Neuronal stem cell (in vitro differentiated cells): Measurements from ENCODE around the gene CHD2.

ENCODE experiments used
- DNase-seq: peaks from one replicate; pipeline ENCODE4 v3.0.0-alpha.2; 2013; ENCODE audit warnings: low spot score
- H2AFZ ChIP-seq: one replicate; pipeline ENCODE4 v1.6.1; 2013; ENCODE audit warnings: mild to moderate bottlenecking, low read length, inconsistent platforms
- H2AK5ac ChIP-seq: 2 replicates; pipeline ENCODE4 v1.6.1; 2013; ENCODE audit warnings: low read depth, mild to moderate bottlenecking, inconsistent platforms, low read length, moderate library complexity, mixed read lengths
- H2BK120ac ChIP-seq: 2 replicates; pipeline ENCODE4 v1.6.1; 2013; ENCODE audit warnings: low read depth, mild to moderate bottlenecking, inconsistent platforms, low read length, moderate library complexity, mixed read lengths
- H2BK12ac ChIP-seq: one replicate; pipeline ENCODE4 v1.6.1; 2013; ENCODE audit warnings: low read length, inconsistent platforms
- H2BK15ac ChIP-seq: 2 replicates; pipeline ENCODE4 v1.6.1; 2013; ENCODE audit warnings: mild to moderate bottlenecking, low read length, inconsistent platforms, mixed read lengths
- H2BK5ac ChIP-seq: one replicate; pipeline ENCODE4 v1.6.1; 2013; ENCODE audit warnings: inconsistent platforms, mild to moderate bottlenecking, low read length, moderate library complexity
- H3K14ac ChIP-seq: one replicate; pipeline ENCODE4 v1.6.1; 2013; ENCODE audit warnings: low read length, inconsistent platforms
- H3K18ac ChIP-seq: 2 replicates; pipeline ENCODE4 v1.6.1; 2013; ENCODE audit warnings: low read length, inconsistent platforms
- H3K23ac ChIP-seq: 2 replicates; pipeline ENCODE4 v1.6.1; 2013; ENCODE audit warnings: low read depth, mild to moderate bottlenecking, mixed read lengths, low read length, inconsistent platforms; ENCODE audit not compliant: poor library complexity
- H3K27ac ChIP-seq: replicated peaks from 3 replicates; pipeline ENCODE4 v1.5.1; 2013; ENCODE audit warnings: low read length, inconsistent platforms
- H3K27me3 ChIP-seq, 3 experiments: 2 replicates each; pipeline ENCODE4 v1.6.1; 2013; ENCODE audit warnings: low read length in 3 of 3, mild to moderate bottlenecking in 2 of 3, inconsistent platforms in 1 of 3, low read depth in 1 of 3, mixed read lengths in 1 of 3, moderate library complexity in 1 of 3; ENCODE audit not compliant: control insufficient read depth in 3 of 3, insufficient read depth in 3 of 3
- H3K36me3 ChIP-seq, 2 donors: replicated peaks in 1 of 2; 2 replicates each; pipeline ENCODE4 v1.6.1; 2013; ENCODE audit warnings: low read length in 2 of 2; ENCODE audit not compliant: control insufficient read depth in 2 of 2, insufficient read depth in 2 of 2
- H3K4ac ChIP-seq: 2 replicates; pipeline ENCODE4 v1.6.1; 2013; ENCODE audit warnings: inconsistent platforms, mild to moderate bottlenecking, low read length, moderate library complexity
- H3K4me1 ChIP-seq, 2 donors: 1 replicate in 1 of 2; 2 replicates in 1 of 2; pipeline ENCODE4 v1.6.1; 2013; ENCODE audit warnings: low read length in 2 of 2, low read depth in 1 of 2; ENCODE audit not compliant: control insufficient read depth in 2 of 2, insufficient read depth in 1 of 2
- H3K4me2 ChIP-seq: one replicate; pipeline ENCODE4 v1.6.1; 2013; ENCODE audit warnings: mild to moderate bottlenecking, low read length, inconsistent platforms; ENCODE audit not compliant: insufficient read depth, poor library complexity, severe bottlenecking
- H3K4me3 ChIP-seq, 2 donors: 2 replicates each; pipeline ENCODE4 v1.5.1; 2013; ENCODE audit warnings: low read length in 2 of 2, mild to moderate bottlenecking in 2 of 2, inconsistent platforms in 1 of 2, moderate library complexity in 1 of 2
- H3K79me1 ChIP-seq: one replicate; pipeline ENCODE4 v1.6.1; 2013; ENCODE audit warnings: low read depth, mild to moderate bottlenecking, inconsistent platforms, low read length, moderate library complexity
- H3K9ac ChIP-seq: one replicate; pipeline ENCODE4 v1.6.1; 2013; ENCODE audit warnings: mild to moderate bottlenecking, low read depth, low read length, inconsistent platforms; ENCODE audit not compliant: poor library complexity
- H3K9me3 ChIP-seq, 2 donors: replicated peaks in 1 of 2; 2 replicates each; pipeline versions ENCODE3 to v1.6.1; 2013; ENCODE audit warnings: low read length in 2 of 2, mild to moderate bottlenecking in 2 of 2, inconsistent platforms in 1 of 2, low read depth in 1 of 2, mixed read lengths in 1 of 2, moderate library complexity in 1 of 2; ENCODE audit not compliant: control insufficient read depth in 2 of 2, insufficient read depth in 1 of 2
- H4K8ac ChIP-seq: one replicate; pipeline ENCODE4 v1.6.1; 2013; ENCODE audit warnings: low read depth, mild to moderate bottlenecking, inconsistent platforms, low read length, moderate library complexity
- H4K91ac ChIP-seq: one replicate; pipeline ENCODE4 v1.6.1; 2013; ENCODE audit warnings: low read length, low read depth, mild to moderate bottlenecking, inconsistent platforms; ENCODE audit not compliant: poor library complexity
- WGBS, 2 donors: extraction: QIAGEN DNeasy Blood & Tissue Kit; methylation state at CpG; one replicate each; pipeline ENCODE4 v1.1.7; 2013; ENCODE audit warnings: missing lambda C conversion rate in 2 of 2, mixed read lengths in 1 of 2; ENCODE audit not compliant: insufficient read length in 2 of 2, insufficient replicate concordance in 1 of 2; ENCODE audit errors: extremely low coverage in 2 of 2; 5-methylcytosine and 5-hydroxymethylcytosine counted together

Gene CHD2

DNA sequence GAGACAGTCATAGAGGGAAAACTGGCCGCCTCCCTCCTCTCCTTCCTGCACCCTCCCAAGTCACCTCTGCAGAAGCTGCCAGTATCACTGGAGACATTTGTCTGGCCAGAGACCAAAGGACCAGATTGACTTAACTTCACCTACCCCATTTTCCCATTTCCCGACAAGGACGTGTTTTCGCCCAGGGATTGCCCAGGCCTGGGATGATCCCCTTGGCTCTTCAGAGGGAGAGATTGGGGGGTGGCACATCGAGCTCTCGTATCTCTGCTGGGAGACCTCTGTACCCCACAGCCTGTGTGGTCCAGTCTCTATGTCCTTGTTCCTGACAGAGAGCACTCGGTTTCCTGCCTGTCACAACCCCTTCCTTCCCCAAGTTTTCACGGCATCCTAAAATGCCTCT, 157.5 kb downstream of the CHD2 start:
- no peaks in the 10 kb centered on the region for H3K9me3 ChIP-seq
- no peak overlapping the region for H2BK15ac ChIP-seq
- no peak overlapping the region for H3K9ac ChIP-seq
- no peak overlapping the region for H3K4me2 ChIP-seq
- peaks cover 23 to 52% of the 10 kb centered on the region in 2 donors for H3K4me1 ChIP-seq
- DNase-seq: no peak
- peaks cover 38% of the 10 kb centered on the region for H3K79me1 ChIP-seq
- no CpG with 5 or more reads among the region's 8 CpGs for WGBS, 2 donors
- H2AFZ ChIP-seq: no peak overlapping the region
- no peak overlapping the region for H2BK5ac ChIP-seq
- peaks cover 63 to 90% of the 10 kb centered on the region in 2 donors for H3K36me3 ChIP-seq
- no peak overlapping the region for H3K4ac ChIP-seq
- H3K23ac ChIP-seq: peak overlapping the region; percentile 35
- H3K27me3 ChIP-seq: no peaks in the 10 kb centered on the region
- H3K18ac ChIP-seq: no peak overlapping the region
- no peak overlapping the region for H3K4me3 ChIP-seq
- no peak overlapping the region for H4K91ac ChIP-seq
- H3K27ac ChIP-seq: peak overlapping the region; percentile 18
- no peak overlapping the region for H3K14ac ChIP-seq
- H2BK12ac ChIP-seq: no peak overlapping the region
- no peak overlapping the region for H4K8ac ChIP-seq
- no peak overlapping the region for H2AK5ac ChIP-seq
- no peak overlapping the region for H2BK120ac ChIP-seq

DNA sequence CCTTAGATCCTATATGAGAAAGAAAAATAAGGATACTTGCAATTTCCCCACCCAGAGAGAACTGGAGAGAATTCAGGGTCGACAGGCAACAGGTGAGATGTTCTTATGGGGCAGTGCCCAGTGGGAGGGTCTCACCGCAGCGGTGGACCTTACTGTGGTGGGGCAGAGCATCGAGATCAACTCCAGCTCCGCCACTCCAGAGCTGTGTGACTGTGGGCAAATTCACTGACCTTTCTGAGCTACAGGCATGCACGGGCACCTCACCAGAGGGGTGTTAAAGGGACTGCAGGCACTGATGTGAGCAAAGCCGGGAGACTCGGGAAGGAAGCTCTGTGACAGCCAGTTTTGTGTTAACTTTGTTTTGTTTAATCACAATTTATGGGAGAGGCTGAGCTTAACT, 158.0 kb downstream of the CHD2 start:
- H2AFZ ChIP-seq: no peak overlapping the region
- H2AK5ac ChIP-seq: no peak overlapping the region
- peaks cover 33% of the 10 kb centered on the region for H3K79me1 ChIP-seq
- no peak overlapping the region for H2BK5ac ChIP-seq
- H3K4me2 ChIP-seq: no peak overlapping the region
- H3K4ac ChIP-seq: no peak overlapping the region
- H3K23ac ChIP-seq: no peak overlapping the region
- no peak overlapping the region for H2BK15ac ChIP-seq
- WGBS, 2 donors: no CpG with 5 or more reads among the region's 8 CpGs
- peaks cover 27 to 54% of the 10 kb centered on the region in 2 donors for H3K4me1 ChIP-seq
- H3K27me3 ChIP-seq: no peaks in the 10 kb centered on the region
- no peak overlapping the region for H3K4me3 ChIP-seq
- no peaks in the 10 kb centered on the region for H3K9me3 ChIP-seq
- H2BK120ac ChIP-seq: no peak overlapping the region
- H4K8ac ChIP-seq: no peak overlapping the region
- no peak overlapping the region for H3K27ac ChIP-seq
- no peak overlapping the region for H4K91ac ChIP-seq
- no peak overlapping the region for H3K9ac ChIP-seq
- H3K14ac ChIP-seq: no peak overlapping the region
- DNase-seq: no peak
- H2BK12ac ChIP-seq: no peak overlapping the region
- no peak overlapping the region for H3K18ac ChIP-seq
- H3K36me3 ChIP-seq: peaks cover 58 to 88% of the 10 kb centered on the region in 2 donors

DNA sequence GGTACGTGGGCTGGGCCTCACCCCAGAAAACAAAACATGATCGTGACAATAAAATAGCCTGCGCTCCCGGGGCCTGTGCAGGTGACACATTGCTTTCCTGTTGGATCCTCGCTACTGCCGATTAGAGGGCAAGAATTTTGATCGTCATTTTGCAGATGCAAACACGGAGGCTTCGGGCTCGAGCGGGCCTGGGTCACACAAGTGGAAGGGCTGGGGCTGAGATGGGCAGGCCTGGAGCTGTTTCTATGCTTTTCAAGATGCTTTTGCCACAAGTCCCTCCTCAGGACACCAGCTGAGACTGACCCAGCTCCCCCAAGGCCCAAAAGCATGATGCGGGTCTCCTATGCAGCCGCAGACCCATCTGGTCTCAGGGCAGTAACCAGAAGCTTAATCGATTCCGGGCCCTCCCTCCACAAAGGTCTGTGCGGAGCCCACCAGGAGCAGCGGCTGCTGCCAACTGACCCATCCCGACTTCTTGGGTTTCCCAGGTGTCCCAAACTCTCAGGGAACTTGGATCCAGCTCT, 158.8 kb downstream of the CHD2 start:
- no peak overlapping the region for H3K9ac ChIP-seq
- H3K18ac ChIP-seq: no peak overlapping the region
- H3K14ac ChIP-seq: no peak overlapping the region
- H2BK12ac ChIP-seq: no peak overlapping the region
- no peak overlapping the region for H4K91ac ChIP-seq
- no CpG with 5 or more reads among the region's 18 CpGs for WGBS, 2 donors
- H2BK120ac ChIP-seq: no peak overlapping the region
- peaks cover 57 to 88% of the 10 kb centered on the region in 2 donors for H3K36me3 ChIP-seq
- H4K8ac ChIP-seq: no peak overlapping the region
- no peak overlapping the region for H2AK5ac ChIP-seq
- DNase-seq: no peak
- H2AFZ ChIP-seq: no peak overlapping the region
- H3K27me3 ChIP-seq: no peaks in the 10 kb centered on the region
- no peak overlapping the region for H3K23ac ChIP-seq
- H3K4ac ChIP-seq: no peak overlapping the region
- no peak overlapping the region for H3K27ac ChIP-seq
- H3K4me3 ChIP-seq: no peak overlapping the region
- no peak overlapping the region for H2BK15ac ChIP-seq
- H2BK5ac ChIP-seq: no peak overlapping the region
- no peak overlapping the region for H3K4me2 ChIP-seq
- peaks cover 34 to 60% of the 10 kb centered on the region in 2 donors for H3K4me1 ChIP-seq
- peaks cover 31% of the 10 kb centered on the region for H3K79me1 ChIP-seq
- no peaks in the 10 kb centered on the region for H3K9me3 ChIP-seq

DNA sequence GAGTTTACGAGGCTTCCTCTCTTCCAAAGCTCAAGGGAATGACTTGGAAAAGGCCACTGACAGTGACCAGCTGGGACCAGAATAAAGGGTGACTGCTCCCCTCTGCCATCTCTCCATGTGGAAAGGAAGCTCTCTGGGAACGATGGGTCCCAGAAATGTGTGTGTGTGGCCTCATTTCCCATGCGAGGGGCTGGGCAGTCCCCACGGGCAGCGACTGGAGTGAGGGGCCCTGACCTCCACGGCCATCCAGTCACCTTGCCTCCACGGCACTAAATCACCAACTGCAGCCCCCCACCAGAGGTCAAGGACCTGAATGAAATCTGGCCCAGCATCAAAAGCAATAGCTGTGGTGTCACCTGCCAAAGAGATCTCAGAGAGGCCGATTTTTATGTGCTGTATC, 159.3 kb downstream of the CHD2 start:
- H3K27me3 ChIP-seq: no peaks in the 10 kb centered on the region
- no peak overlapping the region for H3K27ac ChIP-seq
- no peak for DNase-seq
- no peak overlapping the region for H2BK5ac ChIP-seq
- WGBS, 2 donors: no CpG with 5 or more reads among the region's 8 CpGs
- H2AK5ac ChIP-seq: no peak overlapping the region
- no peak overlapping the region for H4K91ac ChIP-seq
- H3K4ac ChIP-seq: no peak overlapping the region
- no peak overlapping the region for H2BK12ac ChIP-seq
- H3K4me3 ChIP-seq: no peak overlapping the region
- no peak overlapping the region for H3K9ac ChIP-seq
- H3K79me1 ChIP-seq: peaks cover 33% of the 10 kb centered on the region
- peaks cover 60 to 88% of the 10 kb centered on the region in 2 donors for H3K36me3 ChIP-seq
- H3K4me2 ChIP-seq: no peak overlapping the region
- H3K9me3 ChIP-seq: no peaks in the 10 kb centered on the region
- no peak overlapping the region for H3K14ac ChIP-seq
- H2AFZ ChIP-seq: no peak overlapping the region
- H4K8ac ChIP-seq: no peak overlapping the region
- H2BK120ac ChIP-seq: no peak overlapping the region
- H3K18ac ChIP-seq: peak overlapping the region; percentile 32
- H3K23ac ChIP-seq: no peak overlapping the region
- H2BK15ac ChIP-seq: no peak overlapping the region
- peaks cover 36 to 65% of the 10 kb centered on the region in 2 donors for H3K4me1 ChIP-seq
